Activated T-cell treated with anti-CD3 and anti-CD28 coated beads, Interleukin-2, amount 50 U/mL, for 72 hours (primary cell): Measurements from ENCODE around the gene NRAP. TPM values are rescaled to one million over a fixed set of nuclear protein-coding genes. Genes with fewer than 3 reads are reported as not detected.

Source experiments
- ATAC-seq, 2 donors: fragments of 150-1000 bp; cut with Tn5 transposase; replicated peaks in 1 of 2; 2 replicates each; pipeline ENCODE4 v1.10.0; 2021; ENCODE audit warnings: moderate library complexity in 2 of 2, mild to moderate bottlenecking in 1 of 2
- DNase-seq, 2 donors: peaks; one replicate each; pipeline ENCODE4 v3.0.0; 2021 to 2022; ENCODE audit warnings: mixed read lengths in 1 of 2
- H3K27ac Mint-ChIP-seq: one replicate; pipeline ENCODE4 v1.8.0; 2022; ENCODE audit warnings: mild to moderate bottlenecking, moderate library complexity, mixed read lengths
- H3K27me3 Mint-ChIP-seq: one replicate; pipeline ENCODE4 v1.8.0; 2022; ENCODE audit warnings: low read depth, mixed read lengths
- H3K36me3 Mint-ChIP-seq, 2 donors: one replicate each; pipeline ENCODE4 v1.8.0; 2022; ENCODE audit warnings: mixed read lengths in 2 of 2, mild to moderate bottlenecking in 1 of 2; ENCODE audit not compliant: insufficient read depth in 2 of 2
- H3K4me1 Mint-ChIP-seq: one replicate; pipeline ENCODE4 v1.8.0; 2022; ENCODE audit warnings: low read depth, mixed read lengths
- H3K4me3 Mint-ChIP-seq, 2 donors: one replicate each; pipeline ENCODE4 v1.8.0; 2022; ENCODE audit warnings: mild to moderate bottlenecking in 2 of 2, mixed read lengths in 2 of 2, moderate library complexity in 2 of 2
- H3K9me3 Mint-ChIP-seq, 2 donors: one replicate each; pipeline ENCODE4 v1.8.0; 2022; ENCODE audit warnings: mixed read lengths in 2 of 2
- total RNA-seq, 2 donors: library from RNA; stranded (reverse); gene quantifications; one replicate each; pipeline ENCODE4 v1.2.3, GENCODE V29; 2022

Gene NRAP
- total RNA-seq, 2 donors from 2014 or later = not detected

DNA sequence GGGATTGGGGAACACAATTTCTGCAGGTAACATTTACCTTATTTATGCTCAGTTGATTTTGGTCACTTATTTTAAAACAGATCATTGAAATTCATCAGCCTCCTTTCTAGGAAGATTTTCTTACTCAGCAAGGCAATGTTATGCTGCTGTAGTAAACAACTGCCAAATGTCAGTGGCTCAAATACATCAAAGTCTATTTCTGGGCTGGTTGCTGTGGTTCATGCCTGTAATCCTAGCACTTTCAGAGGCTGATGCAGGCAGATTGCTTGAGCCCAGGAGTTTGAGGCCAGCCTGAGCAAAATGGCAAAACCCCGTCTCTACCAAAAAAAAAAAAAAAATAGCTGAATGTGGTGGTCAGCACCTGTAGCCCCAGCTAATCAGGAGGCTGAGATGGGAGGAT, 85.1 kb downstream of the NRAP start:
- Mint-ChIP-seq H3K4me1 (no peaks in the 10 kb centered on the region), H3K36me3 (no peaks in the 10 kb centered on the region), H3K9me3 (no peaks in the 10 kb centered on the region), H3K27ac (no peak overlapping the region), H3K4me3 (no peak overlapping the region), H3K27me3 (peaks cover 14% of the 10 kb centered on the region)
- DNase-seq (no peak), ATAC-seq (no peak)

- H3K4me3 Mint-ChIP-seq = no peak overlapping the region
- peaks cover 18% of the 10 kb centered on the region for H3K27me3 Mint-ChIP-seq
- no peak overlapping the region for H3K27ac Mint-ChIP-seq
- ATAC-seq (no peak), DNase-seq (no peak)
- no peaks in the 10 kb centered on the region for H3K9me3 Mint-ChIP-seq
- H3K4me1 Mint-ChIP-seq = no peaks in the 10 kb centered on the region
- H3K36me3 Mint-ChIP-seq = no peaks in the 10 kb centered on the region
Measured at GRCh38 chr10:113576852-113577251, 87.0 kb downstream of the NRAP start.

- peaks cover 7% of the 10 kb centered on the region for H3K27me3 Mint-ChIP-seq
- H3K4me1 Mint-ChIP-seq = no peaks in the 10 kb centered on the region
- ATAC-seq (no peak), DNase-seq (no peak)
- no peaks in the 10 kb centered on the region for H3K36me3 Mint-ChIP-seq
- H3K27ac Mint-ChIP-seq = no peak overlapping the region
- H3K9me3 Mint-ChIP-seq = no peaks in the 10 kb centered on the region
- H3K4me3 Mint-ChIP-seq = no peak overlapping the region
Measured at GRCh38 chr10:113573368-113573767, 90.5 kb downstream of the NRAP start.

- no peak for ATAC-seq
- no peaks in the 10 kb centered on the region for H3K4me1 Mint-ChIP-seq
- no peaks in the 10 kb centered on the region for H3K9me3 Mint-ChIP-seq
- no peak overlapping the region for H3K27ac Mint-ChIP-seq
- DNase-seq = no peak
- no peaks in the 10 kb centered on the region for H3K36me3 Mint-ChIP-seq
- peaks cover 7% of the 10 kb centered on the region for H3K27me3 Mint-ChIP-seq
- no peak overlapping the region for H3K4me3 Mint-ChIP-seq
Measured at GRCh38 chr10:113572520-113573290, 91.1 kb downstream of the NRAP start.

DNA sequence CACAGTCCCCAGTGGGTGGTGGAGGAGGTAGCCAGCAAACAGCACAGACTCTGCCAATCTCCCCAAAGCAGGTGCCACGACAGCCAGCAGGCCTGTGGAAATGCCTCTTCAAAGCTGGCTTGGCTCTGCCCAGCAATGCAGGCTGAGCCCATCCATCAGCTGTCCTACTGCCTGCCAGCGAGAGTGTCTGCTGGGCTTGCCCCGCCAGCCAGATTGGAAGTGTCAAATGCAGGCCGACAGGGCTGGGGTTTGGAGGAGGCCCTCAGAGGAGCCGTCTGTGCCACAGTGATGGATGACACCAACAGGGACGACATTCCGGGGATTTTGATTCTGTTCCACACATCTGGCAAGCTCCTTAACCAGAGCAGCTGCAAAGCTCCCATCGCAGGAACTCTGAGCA, 94.3 kb downstream of the NRAP start:
- ATAC-seq (no peak), DNase-seq (no peak)
- peaks cover 7% of the 10 kb centered on the region for H3K27me3 Mint-ChIP-seq
- no peaks in the 10 kb centered on the region for H3K36me3 Mint-ChIP-seq
- H3K9me3 Mint-ChIP-seq = no peaks in the 10 kb centered on the region
- H3K4me1 Mint-ChIP-seq = no peaks in the 10 kb centered on the region
- no peak overlapping the region for H3K4me3 Mint-ChIP-seq
- H3K27ac Mint-ChIP-seq = no peak overlapping the region

DNA sequence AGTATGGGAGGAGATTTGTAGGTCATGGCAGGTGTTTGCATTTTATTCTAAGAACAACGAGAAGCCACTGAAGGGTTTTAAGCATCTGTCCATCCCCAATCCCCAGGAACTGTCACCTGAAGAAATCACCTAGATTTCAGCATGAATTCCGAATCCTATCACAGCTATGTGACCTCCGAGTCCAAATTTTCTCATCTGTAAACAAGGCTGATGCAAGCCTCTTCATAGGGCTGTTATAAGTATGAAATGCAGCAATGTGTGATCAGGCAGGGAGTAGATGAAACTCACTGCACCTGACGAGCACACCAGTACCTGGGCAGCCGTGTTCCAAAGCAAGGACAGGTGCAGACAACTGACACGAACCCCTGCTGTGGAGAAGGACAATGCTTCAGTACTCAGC, 97.0 kb downstream of the NRAP start:
- DNase-seq (no peak), ATAC-seq (no peak)
- H3K9me3 Mint-ChIP-seq = no peaks in the 10 kb centered on the region
- H3K4me3 Mint-ChIP-seq = no peak overlapping the region
- no peak overlapping the region for H3K27ac Mint-ChIP-seq
- no peaks in the 10 kb centered on the region for H3K36me3 Mint-ChIP-seq
- no peaks in the 10 kb centered on the region for H3K27me3 Mint-ChIP-seq
- H3K4me1 Mint-ChIP-seq = peaks cover 5% of the 10 kb centered on the region

DNA sequence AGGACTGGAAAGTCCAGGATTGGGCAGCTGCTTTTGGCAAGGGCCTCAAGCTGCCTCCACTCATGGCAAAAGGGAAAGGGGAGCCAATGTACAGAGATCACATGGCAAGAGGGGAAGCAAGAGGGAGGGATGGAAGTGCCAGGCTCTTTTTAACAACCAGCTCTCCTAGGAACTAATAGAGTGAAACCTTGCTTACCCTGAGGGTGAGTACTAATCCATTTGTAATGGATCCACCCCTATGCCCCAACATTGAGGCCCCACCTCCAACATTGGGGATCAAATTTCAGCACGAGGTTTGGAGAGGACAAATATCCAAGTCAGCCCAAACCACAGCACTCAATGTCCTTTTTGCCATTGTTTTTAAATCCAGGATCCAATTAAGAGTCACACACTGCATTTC, 98.5 kb downstream of the NRAP start:
- Mint-ChIP-seq H3K27me3 (peaks cover 3% of the 10 kb centered on the region), H3K4me1 (peaks cover 5% of the 10 kb centered on the region), H3K36me3 (no peaks in the 10 kb centered on the region), H3K4me3 (no peak overlapping the region), H3K9me3 (no peaks in the 10 kb centered on the region), H3K27ac (no peak overlapping the region)
- DNase-seq (no peak), ATAC-seq (no peak)

DNA sequence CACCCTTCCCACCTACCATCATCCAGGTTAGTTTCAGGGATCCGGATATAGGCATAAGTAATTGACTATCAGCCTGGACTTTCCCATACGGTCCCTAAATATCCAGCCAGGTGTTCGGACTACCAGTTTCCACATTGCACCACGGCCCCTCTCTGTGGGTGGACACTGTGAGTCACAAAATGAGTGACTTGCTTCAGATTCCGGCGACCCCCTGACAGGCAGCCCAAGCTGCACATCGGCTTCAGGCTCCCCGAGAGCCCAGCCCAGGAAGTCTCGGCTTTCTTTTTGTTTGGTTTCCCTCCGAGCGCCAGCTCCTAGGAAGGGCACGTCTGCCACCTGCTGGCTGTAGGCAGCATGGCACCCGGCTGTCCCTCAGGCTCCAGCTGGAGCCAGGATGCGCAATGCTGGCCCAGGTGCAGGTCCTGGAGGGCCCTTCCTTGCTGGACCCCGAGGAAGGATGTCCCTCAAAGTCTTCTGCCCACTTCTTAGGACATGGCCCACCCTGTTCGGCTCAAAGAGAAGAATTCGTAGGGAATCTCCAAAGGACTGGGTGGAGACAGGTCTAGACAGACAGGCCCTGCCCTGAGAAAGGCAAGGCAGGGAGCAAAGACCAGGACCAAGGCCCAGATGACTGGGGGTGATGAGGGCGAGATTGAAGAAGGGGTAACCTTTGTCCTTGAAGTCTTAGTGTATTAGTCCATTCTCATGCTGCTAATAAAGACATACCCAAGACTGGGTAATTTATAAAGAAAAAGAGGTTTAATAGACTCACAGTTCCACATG, 100.3 kb downstream of the NRAP start:
- Mint-ChIP-seq H3K36me3 (no peaks in the 10 kb centered on the region), H3K4me3 (peak overlapping the region; percentile 71 to 85), H3K9me3 (no peaks in the 10 kb centered on the region), H3K27ac (no peak overlapping the region), H3K4me1 (peaks cover 5% of the 10 kb centered on the region), H3K27me3 (peaks cover 18% of the 10 kb centered on the region)
- ATAC-seq (peak; percentile 78 to 84), DNase-seq (peak; percentile 70 to 75)

DNA sequence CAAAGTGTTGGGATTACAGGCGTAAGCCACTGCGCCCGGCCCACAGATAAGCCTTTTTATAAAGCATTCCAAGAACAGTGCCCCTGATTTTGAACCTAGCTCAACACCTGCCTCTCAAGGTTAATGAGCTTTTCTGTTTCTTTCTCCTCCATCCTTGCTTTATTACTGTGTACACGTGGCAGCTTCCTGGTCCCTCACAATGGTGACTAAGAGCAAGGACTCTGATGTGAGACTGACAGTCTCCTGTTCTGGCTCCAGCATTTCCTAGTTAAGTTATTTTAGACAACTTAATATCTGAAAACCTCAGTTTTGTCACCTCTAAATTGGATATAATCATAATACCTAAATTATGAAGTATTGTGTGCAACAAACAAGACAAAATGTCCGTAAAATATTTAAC, 101.1 kb downstream of the NRAP start:
- Mint-ChIP-seq H3K4me3 (no peak overlapping the region), H3K27ac (no peak overlapping the region), H3K36me3 (no peaks in the 10 kb centered on the region), H3K9me3 (no peaks in the 10 kb centered on the region), H3K4me1 (peaks cover 5% of the 10 kb centered on the region), H3K27me3 (peaks cover 26% of the 10 kb centered on the region)
- no peak for ATAC-seq
- no peak for DNase-seq

DNA sequence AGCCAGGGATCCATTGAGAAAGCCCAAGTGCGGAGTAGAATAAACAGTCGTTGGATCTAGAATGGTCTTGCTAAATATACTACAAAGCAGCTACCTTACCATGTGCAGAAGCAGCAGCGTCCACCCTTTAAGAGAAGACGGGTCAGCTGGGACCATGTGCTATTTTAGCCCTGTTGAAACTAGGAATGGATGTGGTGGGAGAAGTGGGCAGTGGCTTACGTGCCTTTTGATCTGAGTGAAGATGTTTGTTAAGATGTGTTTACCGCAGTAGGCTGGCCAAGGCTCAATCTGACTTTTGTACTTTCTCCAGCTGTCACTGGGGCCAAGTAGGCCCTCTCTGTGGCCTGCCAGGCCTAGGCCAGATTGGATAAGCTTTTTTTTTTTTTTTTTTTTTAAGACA, 101.8 kb downstream of the NRAP start:
- no peaks in the 10 kb centered on the region for H3K36me3 Mint-ChIP-seq
- peaks cover 33% of the 10 kb centered on the region for H3K27me3 Mint-ChIP-seq
- H3K4me1 Mint-ChIP-seq = peaks cover 5% of the 10 kb centered on the region
- no peaks in the 10 kb centered on the region for H3K9me3 Mint-ChIP-seq
- no peak for ATAC-seq
- H3K4me3 Mint-ChIP-seq = no peak overlapping the region
- H3K27ac Mint-ChIP-seq = no peak overlapping the region
- DNase-seq = no peak

- Mint-ChIP-seq H3K4me3 (no peak overlapping the region), H3K27me3 (peaks cover 36% of the 10 kb centered on the region), H3K9me3 (no peaks in the 10 kb centered on the region), H3K27ac (no peak overlapping the region), H3K36me3 (no peaks in the 10 kb centered on the region), H3K4me1 (peaks cover 5% of the 10 kb centered on the region)
- no peak for DNase-seq
- ATAC-seq = no peak
Measured at GRCh38 chr10:113561214-113561613, 102.6 kb downstream of the NRAP start.

DNA sequence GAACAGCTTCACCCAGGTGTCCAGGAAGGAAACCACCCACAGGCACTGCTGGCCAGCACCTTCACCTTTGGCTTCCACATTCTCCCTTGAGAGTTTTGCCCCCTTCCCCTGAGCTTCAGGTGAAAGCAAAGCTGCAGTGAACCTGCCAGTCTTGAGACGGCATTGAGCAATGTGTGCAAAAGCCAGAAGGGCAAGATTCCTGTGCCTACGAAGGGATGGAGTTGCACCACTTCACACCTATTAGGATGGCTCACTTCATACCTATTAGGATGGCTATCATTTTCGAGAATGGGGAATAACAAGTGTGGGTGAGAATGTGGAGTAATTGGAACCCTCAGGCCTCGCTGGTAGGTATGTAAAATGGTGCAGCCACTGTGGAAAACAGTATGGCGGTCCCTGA, 103.8 kb downstream of the NRAP start:
- no peaks in the 10 kb centered on the region for H3K36me3 Mint-ChIP-seq
- ATAC-seq (no peak), DNase-seq (no peak)
- no peak overlapping the region for H3K27ac Mint-ChIP-seq
- peaks cover 36% of the 10 kb centered on the region for H3K27me3 Mint-ChIP-seq
- H3K4me1 Mint-ChIP-seq = peaks cover 5% of the 10 kb centered on the region
- no peak overlapping the region for H3K4me3 Mint-ChIP-seq
- no peaks in the 10 kb centered on the region for H3K9me3 Mint-ChIP-seq

DNA sequence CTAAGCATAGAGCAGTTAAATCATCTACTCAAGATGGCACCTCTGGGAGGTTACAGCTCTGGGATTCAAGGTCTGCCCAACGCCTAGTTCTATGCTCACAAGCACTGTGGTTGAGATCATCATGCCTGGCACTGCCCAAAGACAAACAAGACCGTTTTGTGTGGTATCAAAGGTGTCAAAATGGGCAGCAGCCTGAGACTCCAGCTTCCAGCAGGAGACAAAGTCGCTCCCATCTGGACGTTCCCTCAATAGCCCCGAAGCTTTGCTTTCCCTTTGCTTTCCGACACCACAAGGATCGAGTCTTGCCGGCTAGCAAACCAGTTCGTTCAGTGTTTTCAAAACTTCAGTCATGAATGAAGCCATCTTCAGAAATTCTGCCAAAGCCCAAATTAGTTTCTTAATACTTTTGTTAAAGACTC, 105.9 kb downstream of the NRAP start:
- H3K36me3 Mint-ChIP-seq = no peaks in the 10 kb centered on the region
- peaks cover 49% of the 10 kb centered on the region for H3K27me3 Mint-ChIP-seq
- no peak for ATAC-seq
- no peaks in the 10 kb centered on the region for H3K9me3 Mint-ChIP-seq
- no peaks in the 10 kb centered on the region for H3K4me1 Mint-ChIP-seq
- no peak overlapping the region for H3K27ac Mint-ChIP-seq
- no peak for DNase-seq
- no peak overlapping the region for H3K4me3 Mint-ChIP-seq
